Common myeloid progenitor, CD34-positive (primary cell): ENCODE data around the gene KLK10.
"Not testable (repeated sequence)": the region's sequence is repeated elsewhere in the genome, so short reads cannot be mapped to it uniquely, and the experiment has no call there.

Experiments used
- CTCF ChIA-PET: fragments of 350-600 bp; sonication (Branson Sonifier 250); formaldehyde crosslinking; loops from one replicate; lab custom pipeline; 2021; ENCODE audit warnings: antibody characterized with exemption; lab: Charles Lee
- POLR2A ChIA-PET: fragments of 350-600 bp; sonication (Branson Sonifier 250); formaldehyde crosslinking; loops from one replicate; lab custom pipeline; 2021; ENCODE audit warnings: antibody characterized with exemption; lab: Charles Lee
- DNase-seq, 3 donors: peaks; one replicate each; pipeline versions ENCODE4 v3.0.0 to v3.0.0-alpha.2; 2013
- H3K27ac ChIP-seq, 2 experiments: 1 replicate in 1 of 2; 2 replicates in 1 of 2; pipeline ENCODE4 v1.7.0; 2013; ENCODE audit warnings: inconsistent platforms in 2 of 2, low read length in 2 of 2, mild to moderate bottlenecking in 2 of 2, low read depth in 1 of 2, moderate library complexity in 1 of 2; ENCODE audit not compliant: severe bottlenecking in 2 of 2, insufficient read depth in 1 of 2, poor library complexity in 1 of 2
- H3K27me3 ChIP-seq, 5 experiments: replicated peaks in 2 of 5; 1 replicate in 3 of 5; 2 replicates in 2 of 5; pipeline versions ENCODE4 v1.6.1 to v1.7.0; 2013; ENCODE audit warnings: low read length in 4 of 5, mild to moderate bottlenecking in 2 of 5, moderate library complexity in 2 of 5, inconsistent platforms in 1 of 5; ENCODE audit not compliant: insufficient read depth in 5 of 5, control insufficient read depth in 4 of 5
- H3K36me3 ChIP-seq, 4 experiments: 1 replicate in 2 of 4; 2 replicates in 2 of 4; pipeline versions ENCODE4 v1.6.1 to v1.7.0; 2013; ENCODE audit warnings: low read length in 3 of 4, control low read depth in 1 of 4, mild to moderate bottlenecking in 1 of 4; ENCODE audit not compliant: control insufficient read depth in 4 of 4, insufficient read depth in 4 of 4
- H3K4me1 ChIP-seq, 4 experiments: 1 replicate in 3 of 4; 2 replicates in 1 of 4; pipeline versions ENCODE4 v1.6.1 to v1.7.1; 2013; ENCODE audit warnings: low read length in 3 of 4, mild to moderate bottlenecking in 3 of 4, control low read depth in 1 of 4, inconsistent platforms in 1 of 4, moderate library complexity in 1 of 4; ENCODE audit not compliant: control insufficient read depth in 4 of 4, insufficient read depth in 4 of 4; ENCODE audit errors: control extremely low read depth in 1 of 4
- H3K4me3 ChIP-seq, 7 experiments: 1 replicate in 4 of 7; 2 replicates in 3 of 7; pipeline versions ENCODE4 v1.5.1 to v1.7.0; 2013; ENCODE audit warnings: mild to moderate bottlenecking in 7 of 7, low read length in 6 of 7, moderate library complexity in 6 of 7, inconsistent platforms in 2 of 7, low read depth in 2 of 7, control low read depth in 1 of 7; ENCODE audit not compliant: insufficient read depth in 4 of 7, control insufficient read depth in 1 of 7; ENCODE audit errors: extremely low read depth in 1 of 7
- H3K9me3 ChIP-seq, 5 experiments: 1 replicate in 4 of 5; 2 replicates in 1 of 5; pipeline versions ENCODE4 v1.6.1 to v1.7.1; 2013; ENCODE audit warnings: low read length in 4 of 5, mild to moderate bottlenecking in 2 of 5, inconsistent platforms in 1 of 5, low read depth in 1 of 5, moderate library complexity in 1 of 5; ENCODE audit not compliant: control insufficient read depth in 4 of 5, insufficient read depth in 2 of 5; ENCODE audit errors: control extremely low read depth in 1 of 5
- WGBS: methylation state at CpG from one replicate; pipeline ENCODE4 v1.1.5; 2013; ENCODE audit not compliant: insufficient coverage; 5-methylcytosine and 5-hydroxymethylcytosine counted together

KLK10 gene

DNA sequence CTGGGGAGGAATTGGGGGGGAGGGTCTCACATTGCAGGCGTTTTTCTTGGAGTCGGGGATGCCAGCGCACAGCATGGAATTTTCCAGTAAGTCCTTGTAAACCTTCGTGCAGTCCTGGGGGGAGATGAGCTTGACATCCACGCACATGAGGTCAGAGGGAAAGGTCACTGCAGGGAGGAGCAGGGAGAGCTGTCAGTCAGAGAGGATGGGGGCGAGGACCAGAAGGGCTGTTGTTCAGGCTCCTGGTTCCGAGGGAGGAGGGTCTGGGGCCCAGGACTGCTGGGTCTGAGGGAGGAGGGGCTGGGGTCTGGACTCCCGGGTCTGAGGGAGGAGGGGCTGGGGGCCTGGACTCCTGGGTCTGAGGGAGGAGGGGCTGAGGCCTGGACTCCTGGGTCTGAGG, 39.8 kb downstream of the KLK10 start:
- no peaks in the 10 kb centered on the region for H3K36me3 ChIP-seq
- ChIA-PET POLR2A (no interaction called here), CTCF (no interaction called here)
- no peak overlapping the region for H3K27ac ChIP-seq
- H3K4me1 ChIP-seq: no peaks in the 10 kb centered on the region
- no peak overlapping the region for H3K4me3 ChIP-seq
- no peak for DNase-seq
- 63% methylated on average over 8 of the region's 8 CpGs for WGBS
- H3K9me3 ChIP-seq: no peaks in the 10 kb centered on the region
- peaks cover 0 to 76% (median 8%) of the 10 kb centered on the region in 5 experiments for H3K27me3 ChIP-seq

DNA sequence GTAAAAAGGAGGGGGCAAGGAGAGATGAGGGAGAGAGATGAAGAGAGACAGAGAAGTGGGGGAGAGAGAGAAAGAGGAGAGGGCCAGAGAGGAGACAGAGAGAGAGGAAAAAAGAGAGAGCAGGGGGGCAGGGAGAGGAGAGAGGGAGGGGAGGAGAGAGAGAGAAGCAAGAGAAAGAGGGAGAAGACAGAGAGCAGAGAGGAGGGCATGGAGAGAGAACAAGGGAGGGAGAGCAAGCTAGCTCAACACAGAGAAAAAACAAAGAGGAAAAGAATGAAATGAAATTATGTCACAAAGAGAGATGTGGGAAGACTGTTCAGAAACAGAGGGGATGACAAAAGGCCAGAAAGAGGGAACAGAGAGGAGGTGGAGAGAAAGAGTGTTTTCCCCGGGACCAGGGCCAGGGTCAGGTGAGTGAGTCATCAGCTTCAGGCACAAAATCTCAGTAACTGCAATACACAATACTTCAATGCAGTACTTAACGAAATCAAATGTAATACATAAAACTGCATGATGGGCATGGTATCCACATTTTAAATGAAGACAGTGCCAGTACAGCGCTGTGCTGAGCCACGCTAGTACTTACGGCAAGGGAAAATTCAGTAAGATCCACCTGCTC, 40.6 kb downstream of the KLK10 start:
- ChIA-PET POLR2A (no interaction called here), CTCF (no interaction called here)
- 100% methylated on average over 1 of the region's 5 CpGs for WGBS
- no peak for DNase-seq
- Histone ChIP-seq H3K36me3 (no peaks in the 10 kb centered on the region), H3K4me1 (no peaks in the 10 kb centered on the region), H3K27ac (no peak overlapping the region), H3K4me3 (no peak overlapping the region), H3K27me3 (peaks cover 0 to 69% (median 7%) of the 10 kb centered on the region in 5 experiments), H3K9me3 (no peaks in the 10 kb centered on the region)

DNA sequence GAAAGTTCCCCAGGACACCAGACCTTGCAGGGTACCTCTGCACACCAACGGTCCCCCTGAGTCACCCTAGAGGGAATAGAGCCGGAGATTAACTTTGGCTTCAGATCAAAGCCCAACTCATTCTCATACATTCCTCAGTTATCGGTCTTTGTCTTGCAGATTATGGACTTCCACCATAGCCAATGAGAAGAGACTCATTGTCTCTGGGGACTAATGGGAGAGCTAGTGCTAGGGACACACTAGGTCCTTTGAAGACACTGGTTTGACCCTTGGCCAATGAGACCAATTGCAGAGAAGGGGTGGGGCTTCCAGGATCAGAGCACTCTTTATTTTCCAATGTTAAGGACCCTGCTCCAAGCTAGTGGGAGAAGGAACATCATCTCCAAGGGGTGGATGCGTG, 41.9 kb downstream of the KLK10 start:
- Histone ChIP-seq H3K9me3 (no peaks in the 10 kb centered on the region), H3K36me3 (no peaks in the 10 kb centered on the region), H3K27ac (no peak overlapping the region), H3K4me3 (no peak overlapping the region), H3K4me1 (no peaks in the 10 kb centered on the region), H3K27me3 (peaks cover 0 to 66% (median 7%) of the 10 kb centered on the region in 5 experiments)
- WGBS: 67% methylated on average over 4 of the region's 4 CpGs
- POLR2A ChIA-PET: no interaction called here
- no peak for DNase-seq
- CTCF ChIA-PET: interaction anchor here (0.7 kb wide), 1 partner anchor 520 kb away, joined by 3 read pairs; no protein-coding TSS in a partner anchor

DNA sequence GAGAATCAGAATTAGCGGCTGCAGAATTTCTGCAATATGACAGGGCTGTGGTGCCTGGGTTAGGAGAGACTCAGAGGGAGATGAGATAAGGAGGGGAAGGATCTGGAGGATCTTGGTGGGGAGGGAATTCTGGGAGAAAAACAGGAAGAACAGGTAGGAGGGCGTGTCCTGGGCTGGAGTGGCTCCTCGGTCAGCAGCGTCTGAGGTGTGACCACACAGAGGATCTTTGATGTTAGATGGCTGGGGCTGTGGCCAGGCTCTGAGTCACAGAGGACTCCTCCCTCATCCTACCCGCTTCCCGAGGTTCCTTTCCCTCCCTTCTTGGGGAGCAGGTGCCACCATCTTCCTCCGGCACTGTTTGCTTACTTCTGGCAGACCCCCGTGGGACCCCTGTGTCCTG, 43.7 kb downstream of the KLK10 start:
- ChIA-PET POLR2A (no interaction called here), CTCF (no interaction called here)
- H3K27me3 ChIP-seq: peaks cover 0 to 56% (median 5%) of the 10 kb centered on the region in 5 experiments
- WGBS: 50% methylated on average over 5 of the region's 8 CpGs
- H3K9me3 ChIP-seq: no peaks in the 10 kb centered on the region
- DNase-seq: no peak
- no peak overlapping the region for H3K27ac ChIP-seq
- no peaks in the 10 kb centered on the region for H3K4me1 ChIP-seq
- no peaks in the 10 kb centered on the region for H3K36me3 ChIP-seq
- no peak overlapping the region for H3K4me3 ChIP-seq

GRCh38 chr19:50974702-50975556, 44.6 kb downstream of the KLK10 start:
- CTCF ChIA-PET: no interaction called here
- POLR2A ChIA-PET: no interaction called here
- Histone ChIP-seq H3K27me3 (peaks cover 0 to 55% (median 5%) of the 10 kb centered on the region in 5 experiments), H3K27ac (no peak overlapping the region), H3K9me3 (no peaks in the 10 kb centered on the region), H3K4me1 (no peaks in the 10 kb centered on the region), H3K4me3 (no peak overlapping the region), H3K36me3 (no peaks in the 10 kb centered on the region)
- WGBS: no CpG with 5 or more reads among the region's 9 CpGs
- DNase-seq: no peak

GRCh38 chr19:50972795-50973376, 46.6 kb downstream of the KLK10 start:
- no peak for DNase-seq
- 80% methylated on average over 9 of the region's 9 CpGs for WGBS
- CTCF ChIA-PET: no interaction called here
- H3K9me3 ChIP-seq: no peaks in the 10 kb centered on the region
- H3K27ac ChIP-seq: no peak overlapping the region
- H3K4me3 ChIP-seq: no peak overlapping the region
- H3K27me3 ChIP-seq: peaks cover 0 to 55% (median 3%) of the 10 kb centered on the region in 5 experiments
- H3K36me3 ChIP-seq: no peaks in the 10 kb centered on the region
- no peaks in the 10 kb centered on the region for H3K4me1 ChIP-seq
- POLR2A ChIA-PET: no interaction called here

GRCh38 chr19:50969810-50970209, 49.7 kb downstream of the KLK10 start:
- H3K9me3 ChIP-seq, H3K4me3 ChIP-seq, CTCF ChIA-PET, H3K4me1 ChIP-seq, H3K36me3 ChIP-seq, H3K27ac ChIP-seq, POLR2A ChIA-PET, DNase-seq: not testable (repeated sequence)
- peaks cover 0 to 59% (median 3%) of the 10 kb centered on the region in 5 experiments for H3K27me3 ChIP-seq
- WGBS: 83% methylated on average over 2 of the region's 3 CpGs
